HFF-Myc (cell line): ENCODE measurements around the gene GLRA3.
"Not testable (repeated sequence)": the region's sequence is repeated elsewhere in the genome, so short reads cannot be mapped to it uniquely, and the experiment has no call there.

Experiments
- DNase-seq: peaks from one replicate; pipeline ENCODE4 v3.0.0-alpha.2; 2011; ENCODE audit warnings: low read depth; ENCODE audit errors: extremely low read depth
- H3K4me3 ChIP-seq: replicated peaks from 2 replicates; pipeline ENCODE4 v1.5.1; 2011; ENCODE audit warnings: low read depth, mild to moderate bottlenecking, control low read depth, low read length
- TF ChIP-seq, protein P1 (sequence below): IDR thresholded peaks from 2 replicates; pipeline ENCODE4 v1.5.1; 2012; ENCODE audit warnings: mild to moderate bottlenecking, low read depth, low read length, control low read depth; ENCODE audit errors: missing control alignments

Gene GLRA3

GRCh38 chr4:174828845-174829701 is at the start of gene GLRA3:
TSS of gene GLRA3 (minus strand) at chr4:174829247. CDS start at chr4:174828811, 436 bp downstream.
- TF ChIP-seq, protein P1, sequence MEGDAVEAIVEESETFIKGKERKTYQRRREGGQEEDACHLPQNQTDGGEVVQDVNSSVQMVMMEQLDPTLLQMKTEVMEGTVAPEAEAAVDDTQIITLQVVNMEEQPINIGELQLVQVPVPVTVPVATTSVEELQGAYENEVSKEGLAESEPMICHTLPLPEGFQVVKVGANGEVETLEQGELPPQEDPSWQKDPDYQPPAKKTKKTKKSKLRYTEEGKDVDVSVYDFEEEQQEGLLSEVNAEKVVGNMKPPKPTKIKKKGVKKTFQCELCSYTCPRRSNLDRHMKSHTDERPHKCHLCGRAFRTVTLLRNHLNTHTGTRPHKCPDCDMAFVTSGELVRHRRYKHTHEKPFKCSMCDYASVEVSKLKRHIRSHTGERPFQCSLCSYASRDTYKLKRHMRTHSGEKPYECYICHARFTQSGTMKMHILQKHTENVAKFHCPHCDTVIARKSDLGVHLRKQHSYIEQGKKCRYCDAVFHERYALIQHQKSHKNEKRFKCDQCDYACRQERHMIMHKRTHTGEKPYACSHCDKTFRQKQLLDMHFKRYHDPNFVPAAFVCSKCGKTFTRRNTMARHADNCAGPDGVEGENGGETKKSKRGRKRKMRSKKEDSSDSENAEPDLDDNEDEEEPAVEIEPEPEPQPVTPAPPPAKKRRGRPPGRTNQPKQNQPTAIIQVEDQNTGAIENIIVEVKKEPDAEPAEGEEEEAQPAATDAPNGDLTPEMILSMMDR = no peak
- H3K4me3 ChIP-seq = no peak within 1 kb of the TSS
- DNase-seq = peak; percentile 0

DNA sequence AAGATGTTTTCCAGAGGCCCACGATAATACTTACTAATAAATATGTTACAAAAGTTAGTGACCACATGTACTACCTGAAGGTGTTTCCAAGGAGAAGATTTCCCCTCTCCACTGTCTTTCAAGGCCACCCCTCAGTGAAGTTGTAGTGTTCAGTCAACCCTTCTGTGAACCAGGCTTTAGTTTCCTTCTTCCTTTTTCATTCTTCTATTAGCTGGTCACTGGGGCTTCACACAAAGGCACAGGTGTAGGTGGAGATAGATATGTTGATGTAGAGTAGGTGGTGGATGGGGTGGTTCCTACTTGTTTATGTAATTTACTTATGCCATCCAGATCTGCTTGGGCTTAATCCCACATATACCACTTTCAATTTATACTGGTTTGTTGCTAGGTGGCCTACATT is 45.9 kb upstream of the GLRA3 start:
- DNase-seq = no peak
- TF ChIP-seq, protein P1 = no peak
- H3K4me3 ChIP-seq = no peak overlapping the region

DNA sequence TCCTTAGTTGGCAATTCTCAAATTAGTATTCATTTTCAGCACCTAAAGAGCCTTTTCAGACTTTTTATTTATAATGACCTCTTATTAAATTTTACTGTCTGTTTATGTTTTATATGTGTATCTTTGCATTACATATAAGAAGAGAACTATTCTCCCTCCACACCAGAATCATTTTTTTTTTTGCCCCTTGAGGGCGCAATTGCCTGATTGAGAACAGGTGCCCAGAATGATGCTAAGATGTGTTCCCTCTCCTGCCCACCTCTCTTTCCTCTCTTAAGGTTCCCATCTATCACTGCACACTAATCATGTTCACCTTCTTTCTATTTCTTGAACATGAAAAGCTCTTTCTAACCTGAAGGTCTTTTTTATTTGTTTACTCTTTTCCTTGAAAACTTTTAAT is 44.9 kb upstream of the GLRA3 start:
- TF ChIP-seq, protein P1 = no peak
- no peak for DNase-seq
- H3K4me3 ChIP-seq = no peak overlapping the region

GRCh38 chr4:174873146-174873545 is 44.1 kb upstream of the GLRA3 start:
- DNase-seq, H3K4me3 ChIP-seq: not testable (repeated sequence)

DNA sequence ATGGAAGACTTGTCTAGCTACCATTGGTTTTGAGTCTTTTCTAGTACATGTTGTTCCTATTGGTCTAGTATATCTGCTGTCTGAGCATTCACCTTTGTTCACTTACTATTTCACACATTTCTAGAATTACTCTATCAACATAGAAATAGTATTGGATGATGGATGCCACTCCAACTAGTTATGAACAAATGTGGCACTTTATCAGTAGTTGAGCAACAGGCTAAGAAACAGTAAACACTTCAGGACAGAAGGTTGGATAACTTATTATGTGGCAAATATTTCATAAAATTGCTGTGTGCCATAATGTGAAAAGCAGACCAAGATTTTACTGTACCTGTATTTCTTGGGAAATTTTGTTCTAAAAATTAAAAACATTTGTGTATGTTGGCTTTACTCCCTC is 42.4 kb upstream of the GLRA3 start:
- no peak for DNase-seq
- H3K4me3 ChIP-seq = no peak overlapping the region
- TF ChIP-seq, protein P1 = no peak

GRCh38 chr4:174870311-174870710 is 41.3 kb upstream of the GLRA3 start:
- TF ChIP-seq, protein P1 = no peak
- no peak overlapping the region for H3K4me3 ChIP-seq
- DNase-seq = no peak

DNA sequence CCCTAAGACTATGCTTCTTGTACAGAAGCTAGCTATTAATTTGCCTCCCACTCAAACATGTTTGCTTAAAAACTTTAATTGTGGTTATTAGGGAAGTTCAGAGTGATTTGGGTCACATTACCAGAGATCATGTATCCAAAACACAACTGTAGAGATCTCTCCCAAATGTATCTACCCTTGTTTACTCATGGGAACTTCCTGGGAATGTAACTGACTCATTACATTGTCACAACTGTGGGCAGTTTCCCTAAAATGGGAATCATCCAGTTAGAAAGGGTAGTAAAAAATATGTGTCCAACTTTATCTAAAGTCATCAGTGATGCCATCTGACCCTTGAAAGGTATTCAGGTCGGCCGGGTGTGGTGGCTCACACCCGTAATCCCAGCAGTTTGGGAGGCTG is 40.3 kb upstream of the GLRA3 start:
- TF ChIP-seq, protein P1 = no peak
- no peak for DNase-seq
- no peak overlapping the region for H3K4me3 ChIP-seq
